GM21529 (cell line): ENCODE data around the gene ATP5ME.
"Not testable (repeated sequence)": the region's sequence is repeated elsewhere in the genome, so short reads cannot be mapped to it uniquely, and the experiment has no call there.

ENCODE experiments used
- ATAC-seq: cut with Tn5 transposase; IDR thresholded peaks from one replicate; pipeline ENCODE4 v1.9.1; 2021; ENCODE audit not compliant: unreplicated experiment

The ATP5ME gene, protein sequence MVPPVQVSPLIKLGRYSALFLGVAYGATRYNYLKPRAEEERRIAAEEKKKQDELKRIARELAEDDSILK

DNA sequence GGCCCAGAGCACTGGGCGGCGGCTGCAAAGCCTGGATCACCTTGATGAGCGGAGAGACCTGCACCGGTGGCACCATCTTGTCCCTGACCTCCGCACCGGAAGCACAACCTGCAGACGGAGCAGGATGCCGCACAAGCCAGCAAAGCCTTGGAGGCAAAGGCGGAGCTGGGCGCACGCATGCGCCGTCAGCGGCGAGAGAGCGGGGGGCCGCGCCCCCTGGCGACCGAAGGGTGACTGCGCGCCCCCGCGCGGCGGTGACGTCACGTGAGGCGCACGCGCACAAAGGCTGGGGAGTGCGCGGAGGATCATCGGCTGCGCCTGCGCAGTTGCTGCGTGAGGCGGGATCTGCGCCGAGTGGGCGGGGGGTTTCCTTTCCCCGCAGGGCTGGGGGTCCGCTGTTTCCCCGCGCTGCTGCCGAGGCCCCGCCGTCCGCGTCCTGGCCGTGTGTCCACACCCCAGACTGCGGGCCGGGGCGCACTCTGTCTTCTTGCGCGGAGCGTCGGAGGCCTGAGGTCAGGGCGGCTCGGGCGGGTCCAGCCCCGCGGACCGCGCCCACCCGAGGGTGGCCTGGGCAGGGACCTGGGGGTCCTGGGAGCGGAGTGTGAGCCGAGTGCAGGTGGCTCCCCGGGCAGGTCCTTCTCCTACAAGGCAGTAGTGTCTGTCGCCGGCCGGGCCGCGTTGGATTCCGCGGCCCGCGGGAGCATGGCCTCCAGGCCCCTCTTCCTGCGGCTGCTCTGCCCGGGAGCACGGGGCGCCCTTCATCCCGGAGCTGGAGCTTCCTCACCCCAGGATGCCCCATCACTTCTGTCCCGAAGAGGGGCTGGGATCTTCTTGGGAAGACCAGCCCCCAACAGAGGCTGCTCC lies at the start of gene ATP5ME, which contains the start of gene MYL5:
ATP5ME (minus strand) TSS at position 105 of the 864 bp plus-strand sequence; CDS start at position 76, 29 bp downstream.
MYL5 (plus strand) TSS at position 371 of the 864 bp plus-strand sequence. CDS start 3,485 bp downstream, outside the sequence.
- ATAC-seq: peak; percentile 69

DNA sequence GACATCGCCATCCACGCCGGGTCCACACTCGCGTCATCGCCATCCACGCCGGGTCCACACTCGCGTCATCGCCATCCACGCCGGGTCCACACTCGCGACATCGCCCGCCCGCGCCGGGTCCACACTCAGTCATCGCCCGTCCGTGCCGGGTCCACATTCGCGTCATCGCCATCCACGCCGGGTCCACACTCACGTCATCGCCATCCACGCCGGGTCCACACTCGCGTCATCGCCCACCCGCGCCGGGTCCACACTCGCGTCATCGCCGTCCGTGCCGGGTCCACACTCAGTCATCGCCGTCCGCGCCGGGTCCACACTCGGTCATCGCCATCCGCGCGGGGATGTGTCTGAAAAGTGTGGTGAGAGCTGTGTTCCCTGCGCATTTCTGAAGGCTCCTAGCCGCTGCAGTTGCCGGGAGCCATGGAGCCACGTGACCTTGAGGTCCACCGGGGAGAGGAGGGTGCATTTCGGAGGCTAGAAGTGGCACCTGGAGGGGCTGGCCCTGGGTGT lies 48.8 kb upstream of the ATP5ME start:
- ATAC-seq: no peak

DNA sequence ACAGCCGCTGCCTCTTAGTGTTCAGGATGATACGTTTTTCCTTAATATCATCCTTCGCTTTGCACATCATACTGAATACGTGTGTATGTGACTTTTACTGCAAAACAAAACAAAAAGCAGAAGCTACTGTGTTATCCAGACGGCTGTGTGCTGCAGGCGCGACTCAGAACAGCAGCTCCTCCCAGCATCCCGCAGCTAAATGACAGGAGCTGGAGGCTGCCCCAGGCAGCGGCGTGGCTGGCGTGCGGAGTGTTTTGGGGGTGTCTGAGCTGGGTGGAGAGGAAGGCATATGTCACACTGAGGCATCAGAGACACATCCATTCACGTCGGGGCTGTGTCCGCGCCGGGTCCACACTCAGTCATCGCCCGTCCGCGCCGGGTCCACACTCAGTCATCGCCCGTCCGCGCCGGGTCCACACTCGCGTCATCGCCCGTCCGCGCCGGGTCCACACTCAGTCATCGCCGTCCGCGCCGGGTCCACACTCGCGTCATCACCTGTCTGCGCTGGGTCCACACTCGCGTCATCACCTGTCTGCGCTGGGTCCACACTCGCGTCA lies 48.2 kb upstream of the ATP5ME start:
- no peak for ATAC-seq

DNA sequence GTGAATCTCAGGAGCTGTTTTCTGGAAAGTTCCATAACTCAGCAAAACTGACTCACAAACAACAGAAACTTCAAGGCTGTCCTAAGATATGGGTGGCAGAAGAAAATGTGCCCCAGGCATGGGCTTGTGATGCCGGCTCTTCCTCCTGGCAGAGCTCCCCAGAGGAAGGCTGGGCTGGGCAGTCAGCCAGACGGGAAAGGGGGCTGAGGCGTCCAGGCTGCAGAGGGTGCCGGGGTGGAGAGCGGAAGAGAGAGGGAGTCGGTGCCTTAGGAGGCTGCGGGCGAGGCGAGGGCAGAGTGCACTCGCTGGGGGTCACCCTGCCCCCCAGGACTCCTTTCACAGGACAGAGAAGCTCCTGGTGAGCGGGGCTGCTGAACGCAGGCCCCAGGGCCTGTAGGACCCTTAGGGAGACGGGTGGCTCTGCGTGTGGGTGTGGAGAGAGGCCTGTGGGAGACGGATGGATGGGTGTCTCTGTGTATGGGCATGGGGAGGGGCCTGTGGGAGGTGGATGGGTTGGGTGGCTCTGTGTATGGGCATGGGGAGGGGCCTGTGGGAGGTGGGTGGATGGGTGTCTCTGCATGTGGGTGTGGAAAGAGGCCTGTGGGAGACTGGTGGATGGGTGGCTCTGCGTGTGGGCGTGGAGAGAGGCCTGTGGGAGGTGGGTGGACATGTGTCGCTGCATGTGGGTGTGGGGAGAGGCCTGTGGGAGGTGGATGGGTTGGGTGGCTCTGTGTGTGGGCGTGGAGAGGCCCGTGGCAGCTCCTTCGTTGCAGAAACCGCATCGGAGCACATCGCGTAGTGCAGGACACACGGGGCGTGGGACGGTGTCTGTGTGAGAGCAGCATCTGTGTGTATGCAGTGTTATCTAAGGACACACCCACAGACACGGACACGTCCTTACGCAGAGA lies 47.4 kb upstream of the ATP5ME start:
- ATAC-seq: no peak

DNA sequence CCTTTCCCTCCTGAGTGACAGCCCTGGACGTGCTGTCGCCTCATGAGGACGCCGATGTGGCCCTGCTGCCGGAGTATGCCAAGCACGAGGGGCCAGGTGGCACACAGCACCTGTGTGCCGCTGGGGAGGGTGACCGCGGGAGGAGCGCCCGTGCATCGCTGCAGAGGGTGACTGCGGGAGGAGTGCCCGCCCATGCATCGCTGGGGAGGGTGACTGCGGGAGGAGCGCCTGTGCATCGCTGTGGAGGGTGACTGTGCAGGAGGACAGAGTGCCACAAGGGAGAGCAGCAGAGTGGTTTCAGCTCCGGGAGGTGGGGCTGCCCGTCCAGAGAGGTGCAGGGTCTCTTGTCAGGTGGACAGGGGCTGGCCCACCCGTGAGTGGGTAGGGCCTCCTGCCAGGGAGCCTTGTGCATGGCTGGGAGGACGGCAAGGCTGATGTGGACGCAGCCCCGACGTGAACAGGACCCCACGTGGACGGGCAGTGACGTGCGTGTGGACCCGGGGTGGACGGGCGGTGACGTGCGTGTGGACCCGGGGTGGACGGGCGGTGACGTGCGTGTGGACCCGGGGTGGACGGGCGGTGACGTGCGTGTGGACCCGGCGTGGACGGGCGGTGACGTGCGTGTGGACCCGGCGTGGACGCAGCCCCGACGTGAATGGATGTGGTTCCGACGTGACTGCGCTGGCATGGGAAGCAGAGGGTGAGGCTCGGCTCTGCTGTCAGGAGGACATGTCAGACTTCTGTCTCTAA lies 46.2 kb upstream of the ATP5ME start:
- ATAC-seq: no peak

DNA sequence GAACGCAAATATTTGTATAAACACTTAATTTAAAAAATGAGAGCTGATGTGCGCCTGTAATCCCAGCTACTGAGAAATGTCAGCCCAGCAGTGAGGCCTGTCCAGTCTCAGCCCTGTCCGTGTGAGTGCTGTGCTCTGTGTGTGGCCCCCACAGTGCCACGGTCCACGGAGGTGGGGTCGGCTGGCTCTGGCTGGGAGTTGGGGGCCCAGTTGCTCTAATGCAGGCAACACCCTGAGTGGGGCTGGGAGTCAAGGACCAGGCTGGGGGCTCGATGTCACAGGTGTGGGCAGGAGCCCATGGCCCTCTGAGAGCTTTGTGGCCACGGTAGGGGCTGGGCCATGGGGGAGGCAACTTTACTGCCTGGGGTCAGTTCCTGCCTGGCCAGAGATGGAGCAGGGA lies 44.4 kb upstream of the ATP5ME start:
- no peak for ATAC-seq

DNA sequence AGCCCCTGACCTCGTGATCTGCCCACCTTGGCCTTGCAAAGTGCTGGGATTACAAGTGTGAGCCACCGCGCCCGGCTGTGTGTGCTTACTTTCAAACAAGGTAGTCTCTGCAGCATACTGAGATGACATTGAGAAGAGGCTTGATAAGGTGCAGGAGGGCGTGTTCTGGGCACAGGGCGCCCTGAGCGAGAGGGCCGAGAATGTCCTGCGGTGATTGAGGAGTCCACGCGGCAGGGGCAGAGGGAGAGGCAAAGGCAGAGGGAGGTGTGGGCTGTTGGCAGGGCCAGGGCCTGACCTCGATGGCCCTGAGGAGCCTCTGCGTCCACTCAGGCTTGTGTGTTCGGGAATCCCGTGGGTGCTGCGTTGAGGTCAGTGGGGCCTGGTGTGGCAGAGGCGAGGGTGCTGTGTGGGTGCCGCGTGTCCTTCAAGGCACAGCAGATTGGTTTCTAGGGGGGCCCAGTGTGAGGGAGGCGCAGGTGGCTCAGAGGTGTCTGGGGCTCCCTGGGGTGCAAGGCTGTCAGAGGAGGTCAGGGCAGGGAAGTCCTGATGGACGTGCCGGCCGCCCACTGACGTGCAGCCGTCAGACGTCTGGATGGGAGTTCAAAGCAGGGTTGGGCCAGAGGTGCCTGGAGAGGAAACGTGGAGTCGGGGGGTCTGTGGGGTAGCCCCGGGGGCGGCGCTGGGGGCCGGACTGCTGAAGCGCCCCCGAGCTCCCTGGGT lies 43.7 kb upstream of the ATP5ME start:
- no peak for ATAC-seq

DNA sequence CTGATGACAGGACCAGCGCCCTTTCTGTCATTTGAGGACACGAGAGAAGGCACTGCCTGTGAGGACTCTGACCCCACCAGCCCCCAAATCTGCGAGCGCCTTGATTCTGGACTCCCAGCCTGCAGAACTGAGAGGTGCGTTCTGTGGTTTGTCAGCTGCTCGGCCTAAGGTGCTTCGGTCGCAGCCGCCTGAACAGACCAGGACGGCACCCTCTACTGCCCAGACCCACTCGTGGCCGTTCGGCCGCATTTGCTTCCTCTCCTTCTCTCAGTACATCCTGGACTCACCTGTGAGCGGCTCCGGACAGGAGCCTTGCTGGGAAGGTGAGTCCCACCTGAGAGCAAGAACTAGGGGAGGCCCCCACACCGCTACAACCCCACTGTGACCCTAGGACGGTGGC lies 40.0 kb upstream of the ATP5ME start:
- no peak for ATAC-seq

DNA sequence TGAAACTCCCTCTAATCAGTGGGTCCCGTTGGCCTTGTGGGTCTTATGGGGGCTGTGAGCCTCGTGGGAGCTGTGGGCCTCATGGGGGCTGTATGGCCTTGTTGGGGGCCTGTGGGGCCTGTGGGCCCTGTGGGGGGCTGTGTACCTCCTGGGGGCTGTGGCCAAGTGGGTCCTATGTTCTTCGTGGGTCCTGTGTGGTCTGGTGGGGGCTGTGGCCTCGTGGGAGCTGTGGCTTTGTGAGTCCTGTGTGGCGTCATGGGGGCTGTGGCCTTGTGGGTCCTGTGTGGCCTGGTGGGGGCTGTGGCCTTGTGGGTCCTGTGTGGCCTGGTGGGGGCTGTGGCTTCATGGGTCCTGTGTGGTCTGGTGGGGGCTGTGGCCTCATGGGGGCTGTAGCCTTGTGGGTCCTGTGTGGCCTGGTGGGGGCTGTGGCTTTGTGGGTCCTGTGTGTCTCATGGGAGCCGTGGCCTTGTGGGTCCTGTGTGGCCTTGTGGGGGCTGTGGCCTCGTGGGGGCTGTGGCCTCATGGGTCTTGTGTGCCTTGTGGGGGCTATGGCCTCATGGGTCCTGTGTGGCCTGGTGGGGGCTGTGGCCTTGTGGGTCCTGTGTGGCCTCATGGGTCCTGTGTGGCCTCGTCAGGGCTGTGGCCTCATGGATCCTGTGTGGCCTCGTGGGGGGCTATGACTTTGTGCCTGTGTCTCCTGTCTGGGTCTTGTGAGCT lies 39.0 kb upstream of the ATP5ME start:
- ATAC-seq: no peak

DNA sequence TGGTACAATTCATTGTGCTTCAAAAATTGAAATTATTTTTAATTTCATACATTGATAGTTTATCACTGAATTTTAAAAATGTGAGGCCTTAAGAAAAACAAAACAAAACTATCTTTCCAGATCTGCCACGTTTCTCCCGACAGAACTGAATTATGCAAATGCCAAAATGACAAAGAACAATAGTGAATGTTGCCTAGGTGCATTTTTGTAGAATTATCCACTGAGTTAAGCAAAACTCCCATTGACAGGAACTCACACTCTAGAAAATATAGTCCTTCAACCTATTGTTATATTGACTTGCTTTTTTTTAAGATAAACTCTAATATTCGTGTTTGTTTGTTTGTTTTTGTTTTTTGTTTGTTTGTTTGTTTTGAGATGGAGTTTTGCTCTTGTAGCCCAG lies 38.0 kb upstream of the ATP5ME start:
- ATAC-seq: no peak

DNA sequence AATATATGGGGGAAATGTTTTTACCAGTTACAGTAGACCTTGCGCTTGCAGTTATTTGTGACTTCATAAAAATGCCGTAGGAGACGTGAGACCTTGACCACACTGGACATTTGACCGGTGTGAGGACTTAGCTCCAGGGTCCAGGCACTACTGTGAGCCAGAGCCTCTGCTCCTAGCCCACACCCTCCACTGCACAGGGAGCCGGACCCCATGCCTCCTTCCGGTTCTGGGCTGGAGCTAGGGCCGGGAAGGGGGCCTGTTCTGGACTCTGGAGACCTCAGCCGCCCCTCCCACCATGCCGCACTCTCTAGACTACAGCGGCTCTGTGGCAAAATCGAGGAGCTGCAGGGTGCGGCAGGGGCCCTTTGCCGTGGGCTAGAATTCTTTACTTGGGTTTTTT lies 36.8 kb upstream of the ATP5ME start:
- no peak for ATAC-seq

DNA sequence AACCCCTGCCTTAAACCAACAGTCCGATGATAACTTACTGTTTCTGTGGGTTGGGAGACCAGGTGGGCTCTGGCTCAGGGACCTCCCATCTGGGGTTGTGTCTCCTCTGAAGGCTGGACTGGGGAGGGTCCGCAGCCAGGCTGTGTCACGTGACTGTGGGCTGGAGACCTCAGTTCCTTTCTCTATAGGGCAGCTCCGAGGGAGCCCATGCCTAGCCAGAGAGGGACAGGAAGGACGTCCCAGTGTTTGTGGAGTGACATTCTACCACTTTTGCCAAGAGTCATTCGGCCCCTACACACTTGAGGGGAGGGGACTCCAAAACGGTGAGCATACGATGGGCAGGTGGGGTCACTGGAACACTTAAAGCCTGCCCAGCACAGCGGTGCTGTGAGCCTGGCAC lies 36.0 kb upstream of the ATP5ME start:
- ATAC-seq: no peak

DNA sequence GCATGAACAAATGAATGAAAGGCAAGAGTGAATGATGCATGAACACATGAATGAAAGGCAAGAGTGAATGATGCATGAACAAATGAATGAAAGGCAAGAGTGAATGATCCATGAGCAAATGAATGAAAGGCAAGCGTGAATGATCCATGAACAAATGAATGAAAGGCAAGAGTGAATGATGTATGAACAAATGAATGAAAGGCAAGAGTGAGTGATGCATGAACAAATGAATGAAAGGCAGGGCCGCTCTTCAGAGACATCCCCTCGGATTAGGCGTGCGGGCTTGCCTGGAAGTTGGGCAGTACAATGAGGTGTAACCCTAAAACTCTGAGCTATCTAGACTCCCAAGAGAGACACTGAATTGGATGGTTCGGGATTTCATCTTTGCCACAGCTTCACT lies 35.3 kb upstream of the ATP5ME start:
- ATAC-seq: no peak

DNA sequence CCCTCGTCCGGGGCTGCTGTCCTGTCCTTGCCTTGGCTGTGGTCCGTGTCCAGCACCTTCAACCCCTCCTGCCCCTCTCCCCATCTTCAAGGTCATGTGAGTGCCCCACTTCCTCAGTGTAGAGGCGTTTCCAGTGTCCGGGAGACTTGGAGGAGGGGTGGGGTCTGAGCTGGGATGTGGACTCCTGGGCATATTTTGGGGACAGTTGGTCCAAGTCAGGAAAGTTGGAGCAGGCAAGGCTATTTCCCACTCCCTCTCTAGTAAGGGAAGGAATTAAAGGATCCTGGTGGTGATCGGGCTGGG lies 34.5 kb upstream of the ATP5ME start:
- no peak for ATAC-seq

DNA sequence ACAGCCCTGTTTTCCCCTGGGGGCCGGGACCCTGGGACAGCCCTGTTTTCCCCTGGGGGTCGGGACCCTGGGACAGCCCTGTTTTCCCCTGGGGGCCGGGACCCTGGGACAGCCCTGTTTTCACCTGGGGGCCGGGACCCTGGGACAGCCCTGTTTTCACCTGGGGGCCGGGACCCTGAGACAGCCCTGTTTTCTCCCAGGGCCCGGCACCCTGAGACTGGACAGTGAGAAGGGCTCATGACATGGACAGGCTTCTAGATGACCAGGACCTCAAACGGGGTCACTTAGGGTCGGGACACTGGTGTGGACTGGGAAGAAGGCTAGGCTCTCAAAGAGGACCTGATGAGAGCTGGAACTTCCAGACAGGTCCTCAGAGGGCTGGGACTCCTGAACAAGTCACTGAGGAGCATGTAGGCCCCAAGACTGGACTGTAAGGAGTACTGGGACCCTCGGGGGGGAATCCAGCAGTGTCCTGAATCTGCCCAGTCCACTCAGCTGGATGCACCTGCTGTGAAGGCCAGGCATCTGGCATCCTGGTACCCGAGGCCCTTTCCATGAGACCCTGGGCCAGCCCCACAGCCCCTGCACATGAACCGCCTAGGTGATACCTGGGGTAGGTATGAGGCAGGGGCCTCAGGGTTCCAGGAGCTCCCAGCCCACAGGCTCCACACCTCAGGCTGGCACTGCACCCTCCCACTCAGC lies 34.0 kb upstream of the ATP5ME start:
- no peak for ATAC-seq

DNA sequence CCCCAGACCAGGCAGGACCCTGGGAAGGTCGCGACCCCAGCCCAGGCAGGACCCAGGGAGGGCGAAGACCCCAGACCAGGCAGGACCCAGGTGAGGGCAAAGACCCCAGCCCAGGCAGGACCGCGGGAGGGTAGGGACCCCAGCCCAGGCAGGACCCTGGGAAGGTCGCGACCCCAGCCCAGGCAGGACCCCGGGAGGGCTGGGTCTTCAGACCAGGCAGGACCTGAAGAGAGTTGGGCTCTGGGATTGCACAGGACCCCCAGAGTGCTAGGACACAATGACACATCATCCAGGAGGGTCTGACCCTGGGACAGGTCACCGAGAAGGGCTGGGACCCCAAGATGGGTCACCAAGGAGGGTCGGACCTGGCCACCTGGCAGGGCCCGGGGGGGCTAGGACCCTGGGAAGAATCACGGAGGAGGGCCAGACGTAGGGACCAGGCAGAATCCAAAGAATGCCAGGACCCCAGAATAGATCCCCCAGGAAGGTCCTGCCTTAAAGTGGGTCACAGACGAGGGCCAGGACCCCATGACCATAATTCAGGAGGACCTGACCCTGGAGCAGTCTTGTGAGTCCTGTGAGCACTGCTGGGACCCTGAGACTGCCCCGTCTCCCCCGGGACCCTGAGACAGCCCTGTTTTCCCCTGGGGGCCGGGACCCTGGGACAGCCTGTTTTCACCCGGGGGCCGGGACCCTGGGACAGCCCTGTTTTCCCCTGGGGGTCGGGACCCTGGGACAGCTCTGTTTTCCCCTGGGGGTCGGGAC lies 32.9 kb upstream of the ATP5ME start:
- no peak for ATAC-seq

DNA sequence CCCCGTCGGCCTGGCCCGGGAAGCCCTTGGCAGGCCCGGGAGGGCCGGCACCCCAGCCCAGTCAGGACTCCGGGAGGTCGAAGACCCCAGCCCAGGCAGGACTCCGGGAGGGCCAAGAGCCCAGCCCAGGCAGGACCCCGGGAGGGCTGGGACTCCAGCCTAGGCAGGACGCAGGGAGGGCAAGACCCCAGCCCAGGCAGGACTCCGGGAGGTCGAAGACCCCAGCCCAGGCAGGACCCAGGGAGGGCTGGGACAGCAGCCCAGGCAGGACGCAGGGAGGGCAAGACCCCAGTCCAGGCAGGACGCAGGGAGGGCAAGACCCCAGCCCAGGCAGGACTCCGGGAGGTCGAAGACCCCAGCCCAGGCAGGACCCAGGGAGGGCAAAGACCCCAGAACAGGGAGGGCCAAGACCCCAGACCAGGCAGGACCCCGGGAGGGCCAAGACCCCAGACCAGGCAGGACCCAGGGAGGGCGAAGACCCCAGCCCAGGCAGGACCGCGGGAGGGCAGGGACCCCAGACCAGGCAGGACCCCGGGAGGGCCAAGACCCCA lies 32.1 kb upstream of the ATP5ME start:
- not testable (repeated sequence) for ATAC-seq
